SK-N-SH treated with all-trans-retinoic acid at 6 μM for 48 hours (cell line): ENCODE data around the gene TMEM237.

ENCODE experiments used
- ATAC-seq: fragments of 200-7000 bp; cut with Tn5 transposase; 3 replicates; pipeline ENCODE4 v1.9.1; 2020; ENCODE audit warnings: mild to moderate bottlenecking, moderate library complexity
- ARNTL ChIP-seq: fragments of 450-650 bp; formaldehyde crosslinking; IDR thresholded peaks from 2 replicates; pipeline ENCODE4 v1.5.0; 2020; ENCODE audit warnings: low read depth, mild to moderate bottlenecking, moderate library complexity, borderline replicate concordance
- BACH2 ChIP-seq: fragments of 250-450 bp; sonication (Bioruptor Pico); IDR thresholded peaks from 2 replicates; pipeline ENCODE4 v1.9.0; 2021; ENCODE audit warnings: mild to moderate bottlenecking, borderline replicate concordance
- ESRRG ChIP-seq: fragments of 250-450 bp; sonication (Bioruptor Pico); IDR thresholded peaks from 2 replicates; pipeline ENCODE4 v1.6.1; 2021; ENCODE audit warnings: mild to moderate bottlenecking
- GLIS3 ChIP-seq: fragments of 250-450 bp; sonication (Bioruptor Pico); IDR thresholded peaks from 2 replicates; pipeline ENCODE4 v1.5.0; 2020; ENCODE audit warnings: mild to moderate bottlenecking, moderate library complexity
- ISL1 ChIP-seq: fragments of 250-450 bp; sonication (Bioruptor Pico); IDR thresholded peaks from 2 replicates; pipeline ENCODE4 v2.1.2; 2022; ENCODE audit warnings: mild to moderate bottlenecking, moderate library complexity
- OSR1 ChIP-seq: fragments of 250-450 bp; sonication (Bioruptor Pico); IDR thresholded peaks from 2 replicates; pipeline ENCODE4 v1.8.0; 2022; ENCODE audit warnings: moderate library complexity, mild to moderate bottlenecking, inconsistent platforms
- PPARA ChIP-seq: fragments of 250-450 bp; sonication (Bioruptor Pico); IDR thresholded peaks from 2 replicates; pipeline ENCODE4 v1.5.0; 2020; ENCODE audit warnings: mild to moderate bottlenecking, borderline replicate concordance
- RARB ChIP-seq: fragments of 250-450 bp; sonication (Bioruptor Pico); IDR thresholded peaks from 2 replicates; pipeline ENCODE4 v1.8.0; 2021; ENCODE audit warnings: mild to moderate bottlenecking, moderate library complexity
- SNAI2 ChIP-seq: fragments of 250-450 bp; sonication (Bioruptor Pico); IDR thresholded peaks from 2 replicates; pipeline ENCODE4 v1.5.0; 2020; ENCODE audit warnings: mild to moderate bottlenecking, moderate library complexity
- TOX ChIP-seq: fragments of 250-450 bp; sonication (Bioruptor Pico); IDR thresholded peaks from 2 replicates; pipeline ENCODE4 v1.8.0; 2021; ENCODE audit warnings: mild to moderate bottlenecking, moderate library complexity, borderline replicate concordance
- ZC3H10 ChIP-seq: fragments of 250-450 bp; sonication (Bioruptor Pico); IDR thresholded peaks from 2 replicates; pipeline ENCODE4 v1.5.1; 2021; ENCODE audit warnings: mild to moderate bottlenecking, moderate library complexity
- ZFP3 ChIP-seq: fragments of 250-450 bp; sonication (Bioruptor Pico); IDR thresholded peaks from 2 replicates; pipeline ENCODE4 v1.5.0; 2020; ENCODE audit warnings: mild to moderate bottlenecking, moderate library complexity
- ZFP30 ChIP-seq: fragments of 450-650 bp; formaldehyde crosslinking; IDR thresholded peaks from 2 replicates; pipeline ENCODE4 v1.5.0; 2022; ENCODE audit warnings: mild to moderate bottlenecking, moderate library complexity
- ZNF565 ChIP-seq: fragments of 450-650 bp; formaldehyde crosslinking; conservative IDR thresholded peaks from 2 replicates; pipeline ENCODE4 v1.5.0; 2020; ENCODE audit warnings: low read depth, mild to moderate bottlenecking, moderate library complexity
- ZNF70 ChIP-seq: fragments of 450-650 bp; formaldehyde crosslinking; IDR thresholded peaks from 2 replicates; pipeline ENCODE4 v1.5.0; 2020; ENCODE audit warnings: mild to moderate bottlenecking, moderate library complexity
- ZNF8 ChIP-seq: fragments of 450-650 bp; formaldehyde crosslinking; IDR thresholded peaks from 2 replicates; pipeline ENCODE4 v1.5.0; 2020; ENCODE audit warnings: mild to moderate bottlenecking, moderate library complexity
- TF ChIP-seq, protein P1 (sequence below): fragments of 250-450 bp; sonication (Bioruptor Pico); IDR thresholded peaks from 2 replicates; pipeline ENCODE4 v1.5.1; 2020; ENCODE audit warnings: low read depth, mild to moderate bottlenecking, moderate library complexity
- TF ChIP-seq, protein P2 (sequence below): fragments of 250-450 bp; sonication (Bioruptor Pico); IDR thresholded peaks from 2 replicates; pipeline ENCODE4 v1.5.1; 2021; ENCODE audit warnings: mild to moderate bottlenecking, moderate library complexity
- TF ChIP-seq, protein P3 (sequence below): fragments of 250-450 bp; sonication (Bioruptor Pico); IDR thresholded peaks from 2 replicates; pipeline ENCODE4 v1.8.0; 2021; ENCODE audit warnings: low read depth, mild to moderate bottlenecking, moderate library complexity, borderline replicate concordance
- TF ChIP-seq, protein P4 (sequence below): fragments of 250-450 bp; sonication (Bioruptor Pico); IDR thresholded peaks from 2 replicates; pipeline ENCODE4 v1.5.0; 2020; ENCODE audit warnings: mild to moderate bottlenecking, moderate library complexity

Gene TMEM237

DNA sequence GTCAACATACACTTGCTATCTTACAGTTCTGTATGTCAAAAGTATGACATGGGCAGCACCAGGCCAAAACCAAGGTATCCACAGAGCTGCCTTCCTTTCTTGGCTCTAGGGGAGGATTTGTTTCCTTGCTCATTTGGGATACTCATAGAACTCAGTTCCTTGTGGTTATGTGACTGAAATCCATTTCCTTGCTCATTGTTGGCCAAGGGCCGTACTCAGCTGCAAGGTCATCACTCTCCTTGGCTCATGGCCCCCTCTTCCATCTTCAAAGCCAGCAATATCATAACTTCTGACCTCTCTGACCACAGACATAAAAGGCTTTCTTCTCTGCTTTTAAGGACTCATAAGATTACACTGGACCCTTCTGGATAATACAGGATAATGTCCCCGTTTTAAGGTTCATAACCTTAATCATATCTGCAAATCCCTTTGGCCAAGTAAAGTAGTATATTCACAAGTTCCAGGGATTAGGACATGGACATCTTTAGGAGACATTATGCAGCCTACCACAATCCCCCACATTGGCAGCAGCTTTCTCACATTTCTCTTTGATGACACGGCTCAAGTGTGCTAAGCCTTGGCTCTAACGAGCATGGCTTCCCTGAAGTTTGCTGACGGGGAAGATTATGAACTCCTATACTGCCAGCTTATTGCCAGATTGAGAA lies 20.9 kb downstream of the TMEM237 start:
- TF ChIP-seq ZNF565 (CRISPR knock-in tag) (no peak), SNAI2 (no peak), ARNTL (CRISPR knock-in tag) (no peak), ZNF8 (no peak), ESRRG (no peak), ZNF70 (CRISPR knock-in tag) (no peak), TOX (CRISPR knock-in tag) (no peak), GLIS3 (no peak), ZFP30 (CRISPR knock-in tag) (no peak), ZC3H10 (CRISPR knock-in tag) (no peak), ZFP3 (no peak)
- TF ChIP-seq, protein P1, sequence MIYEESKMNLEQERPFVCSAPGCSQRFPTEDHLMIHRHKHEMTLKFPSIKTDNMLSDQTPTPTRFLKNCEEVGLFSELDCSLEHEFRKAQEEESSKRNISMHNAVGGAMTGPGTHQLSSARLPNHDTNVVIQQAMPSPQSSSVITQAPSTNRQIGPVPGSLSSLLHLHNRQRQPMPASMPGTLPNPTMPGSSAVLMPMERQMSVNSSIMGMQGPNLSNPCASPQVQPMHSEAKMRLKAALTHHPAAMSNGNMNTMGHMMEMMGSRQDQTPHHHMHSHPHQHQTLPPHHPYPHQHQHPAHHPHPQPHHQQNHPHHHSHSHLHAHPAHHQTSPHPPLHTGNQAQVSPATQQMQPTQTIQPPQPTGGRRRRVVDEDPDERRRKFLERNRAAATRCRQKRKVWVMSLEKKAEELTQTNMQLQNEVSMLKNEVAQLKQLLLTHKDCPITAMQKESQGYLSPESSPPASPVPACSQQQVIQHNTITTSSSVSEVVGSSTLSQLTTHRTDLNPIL (CRISPR knock-in tag): no peak
- TF ChIP-seq, all 23 proteins: peak for 0

DNA sequence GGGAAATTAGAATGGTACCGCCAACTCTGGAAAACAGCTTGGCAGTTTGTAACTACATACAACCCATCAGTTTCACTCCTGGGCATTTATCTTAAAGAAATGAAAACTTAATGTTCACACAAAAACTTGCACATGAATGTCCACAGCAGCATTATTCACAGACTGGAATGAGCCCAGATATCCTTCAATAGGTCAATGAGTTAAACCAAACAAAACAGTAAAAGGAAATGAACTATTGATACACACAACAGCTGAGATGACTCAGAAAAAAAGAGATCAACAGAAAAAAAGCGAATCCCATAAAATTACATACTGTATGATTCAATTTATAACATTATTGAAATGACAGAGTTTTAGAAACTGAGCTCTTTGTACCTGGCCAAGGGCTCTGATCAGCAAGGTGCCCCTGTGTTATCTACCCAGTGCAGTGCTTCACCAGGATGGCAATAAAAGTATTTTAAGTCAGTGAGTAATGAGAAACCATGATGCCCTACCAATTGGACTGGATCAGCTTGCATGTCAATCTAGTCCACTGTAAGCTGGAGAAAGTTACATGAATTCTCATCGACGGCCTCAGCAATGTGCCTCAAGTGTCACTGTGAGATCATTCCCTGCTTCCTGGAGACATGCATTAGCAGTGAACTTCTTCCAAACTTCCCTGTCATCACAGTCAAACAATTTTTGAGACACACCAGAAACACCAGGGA lies 21.9 kb downstream of the TMEM237 start:
- TF ChIP-seq GLIS3: no peak
- TF ChIP-seq PPARA: no peak
- TF ChIP-seq ZNF8: no peak
- TF ChIP-seq TOX (CRISPR knock-in tag): no peak
- TF ChIP-seq ZC3H10 (CRISPR knock-in tag): no peak
- TF ChIP-seq, protein P1 (CRISPR knock-in tag): no peak
- no peak for TF ChIP-seq RARB (CRISPR knock-in tag)
- TF ChIP-seq ESRRG: no peak
- TF ChIP-seq, protein P2, sequence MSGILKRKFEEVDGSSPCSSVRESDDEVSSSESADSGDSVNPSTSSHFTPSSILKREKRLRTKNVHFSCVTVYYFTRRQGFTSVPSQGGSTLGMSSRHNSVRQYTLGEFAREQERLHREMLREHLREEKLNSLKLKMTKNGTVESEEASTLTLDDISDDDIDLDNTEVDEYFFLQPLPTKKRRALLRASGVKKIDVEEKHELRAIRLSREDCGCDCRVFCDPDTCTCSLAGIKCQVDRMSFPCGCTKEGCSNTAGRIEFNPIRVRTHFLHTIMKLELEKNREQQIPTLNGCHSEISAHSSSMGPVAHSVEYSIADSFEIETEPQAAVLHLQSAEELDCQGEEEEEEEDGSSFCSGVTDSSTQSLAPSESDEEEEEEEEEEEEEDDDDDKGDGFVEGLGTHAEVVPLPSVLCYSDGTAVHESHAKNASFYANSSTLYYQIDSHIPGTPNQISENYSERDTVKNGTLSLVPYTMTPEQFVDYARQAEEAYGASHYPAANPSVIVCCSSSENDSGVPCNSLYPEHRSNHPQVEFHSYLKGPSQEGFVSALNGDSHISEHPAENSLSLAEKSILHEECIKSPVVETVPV: no peak
- no peak for TF ChIP-seq ZFP3
- no peak for TF ChIP-seq ARNTL (CRISPR knock-in tag)
- no peak for TF ChIP-seq BACH2 (CRISPR knock-in tag)
- no peak for TF ChIP-seq OSR1 (CRISPR knock-in tag)
- TF ChIP-seq SNAI2: no peak
- TF ChIP-seq, protein P3, sequence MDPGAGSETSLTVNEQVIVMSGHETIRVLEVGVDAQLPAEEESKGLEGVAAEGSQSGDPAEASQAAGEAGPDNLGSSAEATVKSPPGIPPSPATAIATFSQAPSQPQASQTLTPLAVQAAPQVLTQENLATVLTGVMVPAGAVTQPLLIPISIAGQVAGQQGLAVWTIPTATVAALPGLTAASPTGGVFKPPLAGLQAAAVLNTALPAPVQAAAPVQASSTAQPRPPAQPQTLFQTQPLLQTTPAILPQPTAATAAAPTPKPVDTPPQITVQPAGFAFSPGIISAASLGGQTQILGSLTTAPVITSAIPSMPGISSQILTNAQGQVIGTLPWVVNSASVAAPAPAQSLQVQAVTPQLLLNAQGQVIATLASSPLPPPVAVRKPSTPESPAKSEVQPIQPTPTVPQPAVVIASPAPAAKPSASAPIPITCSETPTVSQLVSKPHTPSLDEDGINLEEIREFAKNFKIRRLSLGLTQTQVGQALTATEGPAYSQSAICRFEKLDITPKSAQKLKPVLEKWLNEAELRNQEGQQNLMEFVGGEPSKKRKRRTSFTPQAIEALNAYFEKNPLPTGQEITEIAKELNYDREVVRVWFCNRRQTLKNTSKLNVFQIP (CRISPR knock-in tag): no peak
- TF ChIP-seq, protein P4, sequence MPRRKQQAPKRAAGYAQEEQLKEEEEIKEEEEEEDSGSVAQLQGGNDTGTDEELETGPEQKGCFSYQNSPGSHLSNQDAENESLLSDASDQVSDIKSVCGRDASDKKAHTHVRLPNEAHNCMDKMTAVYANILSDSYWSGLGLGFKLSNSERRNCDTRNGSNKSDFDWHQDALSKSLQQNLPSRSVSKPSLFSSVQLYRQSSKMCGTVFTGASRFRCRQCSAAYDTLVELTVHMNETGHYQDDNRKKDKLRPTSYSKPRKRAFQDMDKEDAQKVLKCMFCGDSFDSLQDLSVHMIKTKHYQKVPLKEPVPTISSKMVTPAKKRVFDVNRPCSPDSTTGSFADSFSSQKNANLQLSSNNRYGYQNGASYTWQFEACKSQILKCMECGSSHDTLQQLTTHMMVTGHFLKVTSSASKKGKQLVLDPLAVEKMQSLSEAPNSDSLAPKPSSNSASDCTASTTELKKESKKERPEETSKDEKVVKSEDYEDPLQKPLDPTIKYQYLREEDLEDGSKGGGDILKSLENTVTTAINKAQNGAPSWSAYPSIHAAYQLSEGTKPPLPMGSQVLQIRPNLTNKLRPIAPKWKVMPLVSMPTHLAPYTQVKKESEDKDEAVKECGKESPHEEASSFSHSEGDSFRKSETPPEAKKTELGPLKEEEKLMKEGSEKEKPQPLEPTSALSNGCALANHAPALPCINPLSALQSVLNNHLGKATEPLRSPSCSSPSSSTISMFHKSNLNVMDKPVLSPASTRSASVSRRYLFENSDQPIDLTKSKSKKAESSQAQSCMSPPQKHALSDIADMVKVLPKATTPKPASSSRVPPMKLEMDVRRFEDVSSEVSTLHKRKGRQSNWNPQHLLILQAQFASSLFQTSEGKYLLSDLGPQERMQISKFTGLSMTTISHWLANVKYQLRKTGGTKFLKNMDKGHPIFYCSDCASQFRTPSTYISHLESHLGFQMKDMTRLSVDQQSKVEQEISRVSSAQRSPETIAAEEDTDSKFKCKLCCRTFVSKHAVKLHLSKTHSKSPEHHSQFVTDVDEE (CRISPR knock-in tag): no peak
- TF ChIP-seq ISL1 (CRISPR knock-in tag): no peak
- TF ChIP-seq ZNF565 (CRISPR knock-in tag): no peak
- peak; percentile 23 for ATAC-seq

More for the DNA sequence above, 20.9 kb downstream of the TMEM237 start:
- no peak for ATAC-seq
